Stimulated activated CD8-positive, alpha-beta memory T cell treated with anti-CD3 and anti-CD28 coated beads, Interleukin-4, amount 100 ng/mL, for 24 hours (primary cell): ENCODE measurements around the gene CLASP2.
"Not testable (repeated sequence)": the region's sequence is repeated elsewhere in the genome, so short reads cannot be mapped to it uniquely, and the experiment has no call there.

Experiments used
- DNase-seq: peaks from one replicate; pipeline ENCODE4 v3.0.0-alpha.2; 2020; ENCODE audit warnings: low read depth

The CLASP2 gene

DNA sequence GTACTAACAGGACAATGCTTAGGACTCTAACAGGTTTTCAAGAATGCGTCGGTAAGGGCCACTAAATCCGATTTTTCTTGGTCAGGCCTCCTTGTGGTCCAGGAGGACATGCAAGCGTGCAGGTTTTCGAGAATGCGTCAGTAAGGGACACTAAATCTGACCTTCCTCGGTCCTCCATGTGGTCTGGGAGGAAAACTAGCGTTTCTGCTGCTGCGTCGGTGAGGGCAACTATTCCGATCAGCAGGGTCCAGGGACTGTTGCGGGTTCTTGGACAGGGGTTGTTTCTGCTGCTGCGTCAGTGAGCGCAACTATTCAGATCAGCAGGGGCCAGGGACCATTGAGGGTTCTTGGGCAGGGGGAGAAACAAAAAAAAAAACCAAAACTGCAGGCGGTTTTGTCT is 270.1 kb downstream of the CLASP2 start:
- no peak for DNase-seq

- DNase-seq, result not testable (repeated sequence)
These were observed 270.8 kb downstream of the CLASP2 start for GRCh38 chr3:33447256-33447625.
